IMR-90 (cell line): ENCODE results near the gene FAR2. TPM values are rescaled to one million over a fixed set of nuclear protein-coding genes. Genes with fewer than 3 reads are reported as not detected.

Experiments
- ATAC-seq: fragments of 200-7000 bp; cut with Tn5 transposase; 2 replicates; pipeline ENCODE4 v1.9.1; 2020; ENCODE audit warnings: low read depth, mild to moderate bottlenecking, moderate library complexity
- BruUV-seq: library from RNA; stranded (reverse); fragments of 400-500 nt; replicated peaks from 2 replicates; lab custom pipeline; 2021; lab: Mats Ljungman, UMichigan
- CTCF ChIA-PET: fragments of 300-600 bp; formaldehyde crosslinking; extraction: SDS; loops from one replicate; lab custom pipeline; 2021; ENCODE audit warnings: antibody characterized with exemption; lab: Yijun Ruan, JAX
- POLR2A ChIA-PET: fragments of 300-600 bp; sonication (Branson Sonifier 250); formaldehyde crosslinking; loops from one replicate; lab custom pipeline; 2022; ENCODE audit warnings: antibody characterized with exemption; ENCODE audit not compliant: unreplicated experiment; lab: Charles Lee
- DNase-seq: peaks from one replicate; pipeline ENCODE4 v3.0.0; 2013
- H2AFZ ChIP-seq: replicated peaks from 2 replicates; pipeline ENCODE3; 2013; ENCODE audit warnings: low read length, mild to moderate bottlenecking; ENCODE audit not compliant: poor library complexity
- H2AK5ac ChIP-seq: 2 replicates; pipeline ENCODE4 v1.6.1; 2013; ENCODE audit warnings: low read depth, low read length, inconsistent platforms
- H2AK9ac ChIP-seq: replicated peaks from 2 replicates; pipeline ENCODE3; 2013; ENCODE audit warnings: mild to moderate bottlenecking, low read depth, low read length, moderate library complexity; ENCODE audit not compliant: poor library complexity
- H2BK120ac ChIP-seq: 2 replicates; pipeline ENCODE4 v1.6.1; 2013; ENCODE audit warnings: low read depth, low read length, inconsistent platforms
- H2BK15ac ChIP-seq: 3 replicates; pipeline ENCODE4 v1.6.1; 2013; ENCODE audit warnings: low read depth, low read length, inconsistent platforms
- H2BK20ac ChIP-seq: 2 replicates; pipeline ENCODE4 v1.6.1; 2013; ENCODE audit warnings: low read depth, mild to moderate bottlenecking, inconsistent platforms, low read length, moderate library complexity
- H2BK5ac ChIP-seq: 2 replicates; pipeline ENCODE4 v1.6.1; 2013; ENCODE audit warnings: mild to moderate bottlenecking, low read depth, low read length, inconsistent platforms; ENCODE audit not compliant: poor library complexity, severe bottlenecking
- H3K14ac ChIP-seq: replicated peaks from 2 replicates; pipeline ENCODE4 v1.6.1; 2013; ENCODE audit warnings: low read depth, low read length, inconsistent platforms
- H3K18ac ChIP-seq: 2 replicates; pipeline ENCODE4 v1.6.1; 2013; ENCODE audit warnings: low read depth, low read length, control low read depth
- H3K23ac ChIP-seq: 2 replicates; pipeline ENCODE4 v1.6.1; 2013; ENCODE audit warnings: low read depth, low read length, inconsistent platforms
- H3K27ac ChIP-seq: 2 replicates; pipeline ENCODE4 v1.5.1; 2013; ENCODE audit warnings: mild to moderate bottlenecking, control low read depth, low read length; ENCODE audit not compliant: insufficient read depth
- H3K27me3 ChIP-seq: 2 replicates; pipeline ENCODE4 v1.6.1; 2013; ENCODE audit warnings: low read length; ENCODE audit not compliant: control insufficient read depth, insufficient read depth
- H3K36me3 ChIP-seq: 2 replicates; pipeline ENCODE4 v1.6.1; 2013; ENCODE audit warnings: low read length, mixed read lengths; ENCODE audit not compliant: control insufficient read depth, insufficient read depth
- H3K4ac ChIP-seq: 2 replicates; pipeline ENCODE4 v1.6.1; 2013; ENCODE audit warnings: low read depth, low read length, inconsistent platforms
- H3K4me1 ChIP-seq: 2 replicates; pipeline ENCODE4 v1.6.1; 2013; ENCODE audit warnings: low read length, mixed read lengths; ENCODE audit not compliant: control insufficient read depth, insufficient read depth
- H3K4me2 ChIP-seq: 2 replicates; pipeline ENCODE4 v1.6.1; 2013; ENCODE audit warnings: low read depth, mild to moderate bottlenecking, control low read depth, low read length, moderate library complexity
- H3K4me3 ChIP-seq: 2 replicates; pipeline ENCODE4 v1.5.1; 2013; ENCODE audit warnings: low read depth, mild to moderate bottlenecking, control low read depth, low read length, moderate library complexity; ENCODE audit not compliant: insufficient read depth
- H3K56ac ChIP-seq: 2 replicates; pipeline ENCODE4 v1.6.1; 2013; ENCODE audit warnings: low read length, inconsistent platforms; ENCODE audit not compliant: insufficient read depth; ENCODE audit errors: extremely low read depth
- H3K79me1 ChIP-seq, 2 experiments: 2 replicates each; pipeline ENCODE4 v1.6.1; 2013; ENCODE audit warnings: low read length in 2 of 2, inconsistent platforms in 1 of 2, low read depth in 1 of 2
- H3K9ac ChIP-seq: 2 replicates; pipeline ENCODE4 v1.6.1; 2013; ENCODE audit warnings: low read depth, low read length, control low read depth
- H3K9me1 ChIP-seq: 2 replicates; pipeline ENCODE4 v1.6.1; 2013; ENCODE audit warnings: low read length, inconsistent platforms; ENCODE audit not compliant: insufficient read depth
- H3K9me3 ChIP-seq: 2 replicates; pipeline ENCODE4 v1.6.1; 2013; ENCODE audit warnings: low read length; ENCODE audit not compliant: control insufficient read depth, insufficient read depth
- H4K20me1 ChIP-seq: 2 replicates; pipeline ENCODE4 v1.6.1; 2013; ENCODE audit warnings: low read length, inconsistent platforms; ENCODE audit not compliant: insufficient read depth
- H4K5ac ChIP-seq: 2 replicates; pipeline ENCODE4 v1.6.1; 2013; ENCODE audit warnings: mild to moderate bottlenecking, low read depth, low read length, control low read depth
- H4K8ac ChIP-seq, 2 experiments: 2 replicates each; pipeline ENCODE4 v1.6.1; 2013; ENCODE audit warnings: low read depth in 2 of 2, low read length in 2 of 2, control low read depth in 1 of 2, inconsistent platforms in 1 of 2
- H4K91ac ChIP-seq: 2 replicates; pipeline ENCODE4 v1.6.1; 2013; ENCODE audit warnings: low read depth, low read length, inconsistent platforms; ENCODE audit not compliant: insufficient read depth
- BHLHE40 ChIP-seq: fragments of 150-350 bp; IDR thresholded peaks from 2 replicates; pipeline ENCODE4 v1.6.1; 2016; ENCODE audit warnings: mild to moderate bottlenecking, low read depth, low read length
- CEBPB ChIP-seq: IDR thresholded peaks from 2 replicates; pipeline ENCODE4 v1.6.1; 2012; ENCODE audit warnings: low read depth, low read length, improper control_type of control experiment
- CHD1 ChIP-seq: IDR thresholded peaks from 2 replicates; pipeline ENCODE4 v1.6.1; 2012; ENCODE audit warnings: low read depth, low read length, improper control_type of control experiment
- CTCF ChIP-seq: conservative IDR thresholded peaks from 2 replicates; pipeline ENCODE4 v1.5.1; 2012; ENCODE audit warnings: mild to moderate bottlenecking, low read depth, low read length, improper control_type of control experiment
- ELK1 ChIP-seq: fragments of 150-350 bp; IDR thresholded peaks from 2 replicates; pipeline ENCODE4 v1.6.1; 2016; ENCODE audit warnings: low read depth, mild to moderate bottlenecking, low read length, moderate library complexity, borderline replicate concordance
- FOS ChIP-seq: fragments of 150-350 bp; IDR thresholded peaks from 2 replicates; pipeline ENCODE4 v1.6.1; 2016; ENCODE audit warnings: low read depth, low read length
- MAFK ChIP-seq: IDR thresholded peaks from 2 replicates; pipeline ENCODE4 v1.6.1; 2012; ENCODE audit warnings: low read depth, low read length, improper control_type of control experiment
- MAZ ChIP-seq: IDR thresholded peaks from 2 replicates; pipeline ENCODE4 v1.6.1; 2012; ENCODE audit warnings: low read depth, mild to moderate bottlenecking, low read length, improper control_type of control experiment, moderate library complexity, borderline replicate concordance
- MXI1 ChIP-seq: IDR thresholded peaks from 2 replicates; pipeline ENCODE4 v1.6.1; 2012; ENCODE audit warnings: low read depth, mild to moderate bottlenecking, low read length, moderate library complexity, borderline replicate concordance
- NFE2L2 ChIP-seq: fragments of 150-350 bp; IDR thresholded peaks from 2 replicates; pipeline ENCODE4 v1.6.1; 2016; ENCODE audit warnings: low read depth, mild to moderate bottlenecking, low read length
- POLR2A ChIP-seq: IDR thresholded peaks from 2 replicates; pipeline ENCODE4 v1.6.1; 2012; ENCODE audit warnings: mild to moderate bottlenecking, low read depth, low read length
- RAD21 ChIP-seq: IDR thresholded peaks from 2 replicates; pipeline ENCODE4 v1.6.1; 2012; ENCODE audit warnings: low read length, improper control_type of control experiment
- RCOR1 ChIP-seq: IDR thresholded peaks from 2 replicates; pipeline ENCODE4 v1.6.1; 2012; ENCODE audit warnings: mild to moderate bottlenecking, low read length, improper control_type of control experiment; ENCODE audit not compliant: insufficient replicate concordance
- RFX5 ChIP-seq: IDR thresholded peaks from 2 replicates; pipeline ENCODE4 v1.8.0; 2012; ENCODE audit warnings: low read depth, mild to moderate bottlenecking, low read length, moderate library complexity
- SMC3 ChIP-seq: fragments of 150-350 bp; IDR thresholded peaks from 2 replicates; pipeline ENCODE4 v1.6.1; 2016; ENCODE audit warnings: low read depth, mild to moderate bottlenecking, antibody characterized with exemption, low read length, moderate library complexity
- WGBS, 2 experiments: methylation state at CpG; one replicate each; pipeline versions ENCODE4 v1.1.5 to v1.1.7; 2013; ENCODE audit warnings: missing lambda C conversion rate in 2 of 2; ENCODE audit not compliant: insufficient read length in 1 of 2; ENCODE audit errors: extremely low coverage in 2 of 2; 5-methylcytosine and 5-hydroxymethylcytosine counted together
- dilution Hi-C: fragments of 300-500 bp; cut with HindIII; formaldehyde crosslinking; loops from one replicate; pipeline ENCODE4 v1.14.3; 2018; ENCODE audit warnings: low sequenced_read_pairs; ENCODE audit not compliant: unreplicated experiment
- in situ Hi-C: fragments of 300-500 bp; cut with MboI; formaldehyde crosslinking; loops from 3 replicates; pipeline ENCODE4 v1.14.3; 2019; ENCODE audit warnings: low sequenced_read_pairs, inconsistent platforms, mixed read lengths
- intact Hi-C: fragments of 100-400 bp; cut with micrococcal nuclease; formaldehyde crosslinking; loops from 2 replicates; pipeline ENCODE4 v1.10.0; 2022
- polyA plus RNA-seq, 3 experiments: library from polyadenylated mRNA; depleted of rRNA; stranded (reverse); fragments of >200 nt; gene quantifications; 2 replicates each; pipeline ENCODE4 v1.2.3, GENCODE V29; 2012; ENCODE audit warnings: low replicate concordance in 1 of 3
- total RNA-seq: library from RNA; depleted of rRNA; stranded (reverse); fragments of >200 nt; gene quantifications from 2 replicates; pipeline ENCODE4 v1.2.3, GENCODE V29; 2012

FAR2 gene
- total and polyA plus RNA-seq, 2 of the 4 experiments (the other 2 are of a cell fraction) = 1.1 to 2.0 TPM

- Histone ChIP-seq H3K18ac (no peak overlapping the region), H3K56ac (no peak overlapping the region), H2AK5ac (no peak overlapping the region), H3K14ac (no peak overlapping the region), H2AFZ (no peak overlapping the region), H2BK15ac (no peak overlapping the region), H3K9ac (no peak overlapping the region), H3K27ac (no peak overlapping the region), H4K5ac (no peak overlapping the region), H3K4me3 (no peak overlapping the region), H2BK20ac (no peak overlapping the region), H2BK120ac (no peak overlapping the region), H2BK5ac (no peak overlapping the region), H3K9me3 (peaks cover 4% of the 10 kb centered on the region), H4K91ac (no peak overlapping the region), H3K27me3 (no peaks in the 10 kb centered on the region), H3K23ac (no peak overlapping the region), H3K9me1 (no peaks in the 10 kb centered on the region), H3K79me1 (no peaks in the 10 kb centered on the region), H3K4me1 (no peaks in the 10 kb centered on the region), H3K4ac (no peak overlapping the region), H3K36me3 (no peaks in the 10 kb centered on the region), H4K20me1 (no peaks in the 10 kb centered on the region), H3K4me2 (no peak overlapping the region), H4K8ac (no peak overlapping the region), H2AK9ac (no peak overlapping the region)
- CTCF ChIA-PET = no interaction called here
- in situ Hi-C loops = no loop called here
- BruUV-seq = no TSS peak
- TF ChIP-seq RFX5 (no peak), FOS (no peak), RCOR1 (no peak), NFE2L2 (no peak), RAD21 (no peak), BHLHE40 (no peak), CTCF (no peak), MAFK (no peak), MAZ (no peak), MXI1 (no peak), ELK1 (no peak), SMC3 (no peak), CHD1 (no peak), POLR2A (no peak), CEBPB (no peak)
- ATAC-seq (peak; percentile 27; the same call in 1 of the 2 replicates), DNase-seq (peak; percentile 21)
- WGBS, 2 experiments = no CpG with 5 or more reads among the region's 2 CpGs
- POLR2A ChIA-PET = no interaction called here
- dilution Hi-C loops = no loop called here
- intact Hi-C loops = no loop called here
These were observed 36.0 kb upstream of the FAR2 start for GRCh38 chr12:29113101-29113500.
